ENCODE measurements around the gene LY86. TPM values are rescaled to one million over a fixed set of nuclear protein-coding genes. Genes with fewer than 3 reads are reported as not detected.

Gene LY86
- total and polyA plus RNA-seq, 2 donors, result 13.4 to 17.1 TPM

GRCh38 chr6:6566766-6567165, 21.8 kb upstream of the LY86 start:
- Histone ChIP-seq H3K9me3 (ENCODE audit: control insufficient read depth in 2 of 2, insufficient read depth in 1 of 2, low read length in 1 of 2) (peaks cover 0 to 6% of the 10 kb centered on the region in 2 donors), H3K36me3 (ENCODE audit: control insufficient read depth in 2 of 2, insufficient read depth in 2 of 2, low read length in 1 of 2) (no peaks in the 10 kb centered on the region), H3K27ac (ENCODE audit: low read depth in 1 of 2, low read length in 1 of 2) (no peak overlapping the region), H3K4me3 (ENCODE audit: low read length in 2 of 2) (no peak overlapping the region), H3K27me3 (ENCODE audit: control insufficient read depth in 2 of 2, insufficient read depth in 1 of 2, low read length in 1 of 2) (no peaks in the 10 kb centered on the region), H3K4me1 (ENCODE audit: control insufficient read depth in 2 of 2, insufficient read depth in 2 of 2, low read length in 2 of 2) (no peaks in the 10 kb centered on the region)
- 99% methylated on average over 4 of the region's 4 CpGs for WGBS
- no peak for DNase-seq (ENCODE audit: low read depth in 6 of 9, low spot score in 9 of 9)

- no peaks in the 10 kb centered on the region for H3K27me3 ChIP-seq (ENCODE audit: control insufficient read depth in 2 of 2, insufficient read depth in 1 of 2, low read length in 1 of 2)
- 97% methylated on average over 13 of the region's 13 CpGs for WGBS
- H3K4me3 ChIP-seq (ENCODE audit: low read length in 2 of 2), result no peak overlapping the region
- no peak overlapping the region for H3K27ac ChIP-seq (ENCODE audit: low read depth in 1 of 2, low read length in 1 of 2)
- no peaks in the 10 kb centered on the region for H3K36me3 ChIP-seq (ENCODE audit: control insufficient read depth in 2 of 2, insufficient read depth in 2 of 2, low read length in 1 of 2)
- DNase-seq (ENCODE audit: low read depth in 6 of 9, low spot score in 9 of 9), result no peak
- no peaks in the 10 kb centered on the region for H3K9me3 ChIP-seq (ENCODE audit: control insufficient read depth in 2 of 2, insufficient read depth in 1 of 2, low read length in 1 of 2)
- no peaks in the 10 kb centered on the region for H3K4me1 ChIP-seq (ENCODE audit: control insufficient read depth in 2 of 2, insufficient read depth in 2 of 2, low read length in 2 of 2)
These were observed 19.3 kb upstream of the LY86 start for GRCh38 chr6:6569096-6569810.

GRCh38 chr6:6569811-6570164, 18.7 kb upstream of the LY86 start:
- 98% methylated on average over 2 of the region's 2 CpGs for WGBS
- Histone ChIP-seq H3K4me3 (ENCODE audit: low read length in 2 of 2) (no peak overlapping the region), H3K9me3 (ENCODE audit: control insufficient read depth in 2 of 2, insufficient read depth in 1 of 2, low read length in 1 of 2) (no peaks in the 10 kb centered on the region), H3K36me3 (ENCODE audit: control insufficient read depth in 2 of 2, insufficient read depth in 2 of 2, low read length in 1 of 2) (no peaks in the 10 kb centered on the region), H3K27me3 (ENCODE audit: control insufficient read depth in 2 of 2, insufficient read depth in 1 of 2, low read length in 1 of 2) (no peaks in the 10 kb centered on the region), H3K4me1 (ENCODE audit: control insufficient read depth in 2 of 2, insufficient read depth in 2 of 2, low read length in 2 of 2) (no peaks in the 10 kb centered on the region), H3K27ac (ENCODE audit: low read depth in 1 of 2, low read length in 1 of 2) (no peak overlapping the region)
- no peak for DNase-seq (ENCODE audit: low read depth in 6 of 9, low spot score in 9 of 9)

- H3K27me3 ChIP-seq (ENCODE audit: control insufficient read depth in 2 of 2, insufficient read depth in 1 of 2, low read length in 1 of 2), result no peaks in the 10 kb centered on the region
- 94% methylated on average over 4 of the region's 4 CpGs for WGBS
- H3K9me3 ChIP-seq (ENCODE audit: control insufficient read depth in 2 of 2, insufficient read depth in 1 of 2, low read length in 1 of 2), result no peaks in the 10 kb centered on the region
- H3K4me3 ChIP-seq (ENCODE audit: low read length in 2 of 2), result no peak overlapping the region
- H3K4me1 ChIP-seq (ENCODE audit: control insufficient read depth in 2 of 2, insufficient read depth in 2 of 2, low read length in 2 of 2), result no peaks in the 10 kb centered on the region
- H3K27ac ChIP-seq (ENCODE audit: low read depth in 1 of 2, low read length in 1 of 2), result no peak overlapping the region
- no peaks in the 10 kb centered on the region for H3K36me3 ChIP-seq (ENCODE audit: control insufficient read depth in 2 of 2, insufficient read depth in 2 of 2, low read length in 1 of 2)
- DNase-seq (ENCODE audit: low read depth in 6 of 9, low spot score in 9 of 9), result no peak
These were observed 17.4 kb upstream of the LY86 start for GRCh38 chr6:6570929-6571671.

GRCh38 chr6:6575143-6575542, 13.4 kb upstream of the LY86 start:
- no peaks in the 10 kb centered on the region for H3K4me1 ChIP-seq (ENCODE audit: control insufficient read depth in 2 of 2, insufficient read depth in 2 of 2, low read length in 2 of 2)
- H3K4me3 ChIP-seq (ENCODE audit: low read length in 2 of 2), result no peak overlapping the region
- no peak overlapping the region for H3K27ac ChIP-seq (ENCODE audit: low read depth in 1 of 2, low read length in 1 of 2)
- DNase-seq (ENCODE audit: low read depth in 6 of 9, low spot score in 9 of 9), result no peak
- H3K36me3 ChIP-seq (ENCODE audit: control insufficient read depth in 2 of 2, insufficient read depth in 2 of 2, low read length in 1 of 2), result no peaks in the 10 kb centered on the region
- WGBS, result 98% methylated on average over 4 of the region's 4 CpGs
- no peaks in the 10 kb centered on the region for H3K27me3 ChIP-seq (ENCODE audit: control insufficient read depth in 2 of 2, insufficient read depth in 1 of 2, low read length in 1 of 2)
- peaks cover 0 to 4% of the 10 kb centered on the region in 2 donors for H3K9me3 ChIP-seq (ENCODE audit: control insufficient read depth in 2 of 2, insufficient read depth in 1 of 2, low read length in 1 of 2)

GRCh38 chr6:6577735-6578134, 10.8 kb upstream of the LY86 start:
- Histone ChIP-seq H3K9me3 (ENCODE audit: control insufficient read depth in 2 of 2, insufficient read depth in 1 of 2, low read length in 1 of 2) (peaks cover 0 to 11% of the 10 kb centered on the region in 2 donors), H3K36me3 (ENCODE audit: control insufficient read depth in 2 of 2, insufficient read depth in 2 of 2, low read length in 1 of 2) (no peaks in the 10 kb centered on the region), H3K4me3 (ENCODE audit: low read length in 2 of 2) (no peak overlapping the region), H3K4me1 (ENCODE audit: control insufficient read depth in 2 of 2, insufficient read depth in 2 of 2, low read length in 2 of 2) (peaks cover 2 to 13% of the 10 kb centered on the region in 2 donors), H3K27ac (ENCODE audit: low read depth in 1 of 2, low read length in 1 of 2) (no peak overlapping the region), H3K27me3 (ENCODE audit: control insufficient read depth in 2 of 2, insufficient read depth in 1 of 2, low read length in 1 of 2) (no peaks in the 10 kb centered on the region)
- DNase-seq (ENCODE audit: low read depth in 6 of 9, low spot score in 9 of 9), result no peak
- 100% methylated on average over 1 of the region's 1 CpG for WGBS

GRCh38 chr6:6579281-6579680, 9.2 kb upstream of the LY86 start:
- peaks cover 2 to 14% of the 10 kb centered on the region in 2 donors for H3K4me1 ChIP-seq (ENCODE audit: control insufficient read depth in 2 of 2, insufficient read depth in 2 of 2, low read length in 2 of 2)
- peaks cover 0 to 11% of the 10 kb centered on the region in 2 donors for H3K9me3 ChIP-seq (ENCODE audit: control insufficient read depth in 2 of 2, insufficient read depth in 1 of 2, low read length in 1 of 2)

GRCh38 chr6:6580225-6580856, 8.2 kb upstream of the LY86 start:
- 98% methylated on average over 6 of the region's 6 CpGs for WGBS
- peaks cover 2 to 23% of the 10 kb centered on the region in 2 donors for H3K4me1 ChIP-seq (ENCODE audit: control insufficient read depth in 2 of 2, insufficient read depth in 2 of 2, low read length in 2 of 2)
- no peak overlapping the region for H3K4me3 ChIP-seq (ENCODE audit: low read length in 2 of 2)
- no peaks in the 10 kb centered on the region for H3K27me3 ChIP-seq (ENCODE audit: control insufficient read depth in 2 of 2, insufficient read depth in 1 of 2, low read length in 1 of 2)
- H3K27ac ChIP-seq (ENCODE audit: low read depth in 1 of 2, low read length in 1 of 2), result peak overlapping the region in 1 of 2 donors; percentile 58
- H3K9me3 ChIP-seq (ENCODE audit: control insufficient read depth in 2 of 2, insufficient read depth in 1 of 2, low read length in 1 of 2), result peaks cover 0 to 11% of the 10 kb centered on the region in 2 donors
- DNase-seq (ENCODE audit: low read depth in 6 of 9, low spot score in 9 of 9), result no peak
- H3K36me3 ChIP-seq (ENCODE audit: control insufficient read depth in 2 of 2, insufficient read depth in 2 of 2, low read length in 1 of 2), result no peaks in the 10 kb centered on the region

More at GRCh38 chr6:6579281-6579680, 9.2 kb upstream of the LY86 start:
- Histone ChIP-seq H3K27me3 (ENCODE audit: control insufficient read depth in 2 of 2, insufficient read depth in 1 of 2, low read length in 1 of 2) (no peaks in the 10 kb centered on the region), H3K27ac (ENCODE audit: low read depth in 1 of 2, low read length in 1 of 2) (no peak overlapping the region), H3K4me3 (ENCODE audit: low read length in 2 of 2) (no peak overlapping the region), H3K36me3 (ENCODE audit: control insufficient read depth in 2 of 2, insufficient read depth in 2 of 2, low read length in 1 of 2) (no peaks in the 10 kb centered on the region)
- 95% methylated on average over 1 of the region's 1 CpG for WGBS
- DNase-seq (ENCODE audit: low read depth in 6 of 9, low spot score in 9 of 9), result no peak

- H3K4me3 ChIP-seq (ENCODE audit: low read length in 2 of 2), result no peak overlapping the region
- peak in 2 of 9 donors; percentile 33 to 63 for DNase-seq (ENCODE audit: low read depth in 6 of 9, low spot score in 9 of 9)
- no peaks in the 10 kb centered on the region for H3K27me3 ChIP-seq (ENCODE audit: control insufficient read depth in 2 of 2, insufficient read depth in 1 of 2, low read length in 1 of 2)
- H3K27ac ChIP-seq (ENCODE audit: low read depth in 1 of 2, low read length in 1 of 2), result peak overlapping the region; percentile 53 to 58
- WGBS, result 70% methylated on average over 3 of the region's 3 CpGs
- H3K36me3 ChIP-seq (ENCODE audit: control insufficient read depth in 2 of 2, insufficient read depth in 2 of 2, low read length in 1 of 2), result no peaks in the 10 kb centered on the region
- peaks cover 0 to 11% of the 10 kb centered on the region in 2 donors for H3K9me3 ChIP-seq (ENCODE audit: control insufficient read depth in 2 of 2, insufficient read depth in 1 of 2, low read length in 1 of 2)
- peaks cover 2 to 24% of the 10 kb centered on the region in 2 donors for H3K4me1 ChIP-seq (ENCODE audit: control insufficient read depth in 2 of 2, insufficient read depth in 2 of 2, low read length in 2 of 2)
These were observed 7.5 kb upstream of the LY86 start for GRCh38 chr6:6581054-6581453.

Data from thymus (tissue), 11 donors.